H1 (cell line): ENCODE results near the gene MYH11. TPM values are rescaled to one million over a fixed set of nuclear protein-coding genes. Genes with fewer than 3 reads are reported as not detected.

Experiments
- CTCF ChIA-PET: fragments of 300-600 bp; sonication (Branson Sonifier 250); formaldehyde crosslinking; loops from one replicate; lab custom pipeline; 2021; ENCODE audit not compliant: partially characterized antibody; lab: Charles Lee
- POLR2A ChIA-PET: fragments of 300-600 bp; sonication (Branson Sonifier 250); formaldehyde crosslinking; loops from one replicate; lab custom pipeline; 2021; ENCODE audit warnings: inconsistent platforms; ENCODE audit not compliant: partially characterized antibody; lab: Charles Lee
- DNase-seq, 2 experiments: peaks; one replicate each; pipeline versions ENCODE4 v3.0.0 to v3.0.0-alpha.2; 2010 to 2022; ENCODE audit warnings: low spot score in 2 of 2, low read depth in 1 of 2, mixed read lengths in 1 of 2
- FAIRE-seq: peaks from 2 replicates; lab custom pipeline; 2011; peaks lifted over from hg19 to GRCh38; lab: Jason Lieb, UNC
- H2AFZ ChIP-seq: 2 replicates; pipeline ENCODE4 v1.8.1; 2012; ENCODE audit warnings: low read length, inconsistent platforms
- H2AK5ac ChIP-seq: 2 replicates; pipeline ENCODE4 v1.6.1; 2013; ENCODE audit warnings: low read depth, low read length
- H2BK120ac ChIP-seq: replicated peaks from 2 replicates; pipeline ENCODE3; 2013; ENCODE audit warnings: low read depth, low read length, inconsistent platforms
- H2BK12ac ChIP-seq: 2 replicates; pipeline ENCODE4 v1.6.1; 2013; ENCODE audit warnings: low read depth, low read length
- H2BK15ac ChIP-seq: 2 replicates; pipeline ENCODE4 v1.6.1; 2013; ENCODE audit warnings: low read length
- H2BK20ac ChIP-seq: 2 replicates; pipeline ENCODE4 v1.6.1; 2013; ENCODE audit warnings: low read length
- H2BK5ac ChIP-seq: 2 replicates; pipeline ENCODE4 v1.6.1; 2013; ENCODE audit warnings: low read depth, low read length
- H3K14ac ChIP-seq: 2 replicates; pipeline ENCODE4 v1.6.1; 2013; ENCODE audit warnings: inconsistent platforms; ENCODE audit not compliant: insufficient read length
- H3K18ac ChIP-seq: 2 replicates; pipeline ENCODE4 v1.6.1; 2013; ENCODE audit warnings: low read length; ENCODE audit errors: extremely low read depth
- H3K23ac ChIP-seq: 2 replicates; pipeline ENCODE4 v1.6.1; 2013; ENCODE audit warnings: inconsistent platforms; ENCODE audit not compliant: insufficient read length
- H3K23me2 ChIP-seq: 2 replicates; pipeline ENCODE4 v1.6.1; 2013; ENCODE audit warnings: low read depth, low read length
- H3K27ac ChIP-seq: 2 replicates; pipeline ENCODE4 v1.6.1; 2011; ENCODE audit warnings: low read depth, low read length, inconsistent platforms
- H3K27me3 ChIP-seq, 4 experiments: replicated peaks in 1 of 4; 1 replicate in 1 of 4; 2 replicates in 3 of 4; pipeline versions ENCODE4 v1.6.1 to v1.8.1; 2011 to 2013; ENCODE audit warnings: low read length in 3 of 4, mild to moderate bottlenecking in 3 of 4, inconsistent platforms in 2 of 4, mixed read lengths in 2 of 4, moderate library complexity in 1 of 4; ENCODE audit not compliant: control insufficient read depth in 3 of 4, insufficient read depth in 3 of 4; ENCODE audit errors: extremely low read depth in 1 of 4
- H3K36me3 ChIP-seq, 4 experiments: 2 replicates each; pipeline versions ENCODE4 v1.6.1 to v1.8.1; 2011 to 2013; ENCODE audit warnings: mild to moderate bottlenecking in 4 of 4, low read length in 3 of 4, moderate library complexity in 2 of 4, control low read depth in 1 of 4, inconsistent platforms in 1 of 4; ENCODE audit not compliant: insufficient read depth in 4 of 4, control insufficient read depth in 2 of 4
- H3K4ac ChIP-seq: replicated peaks from 2 replicates; pipeline ENCODE3; 2013; ENCODE audit warnings: low read length, low read depth, mixed read lengths, inconsistent platforms; ENCODE audit not compliant: insufficient read length
- H3K4me1 ChIP-seq, 4 experiments: replicated peaks in 1 of 4; 1 replicate in 1 of 4; 2 replicates in 3 of 4; pipeline versions ENCODE4 v1.6.1 to v1.8.1; 2011 to 2013; ENCODE audit warnings: low read length in 3 of 4, inconsistent platforms in 2 of 4, mixed read lengths in 1 of 4; ENCODE audit not compliant: insufficient read depth in 4 of 4, control insufficient read depth in 3 of 4
- H3K4me2 ChIP-seq, 2 experiments: 2 replicates each; pipeline versions ENCODE4 v1.6.1 to v1.8.1; 2011 to 2013; ENCODE audit warnings: low read depth in 2 of 2, low read length in 2 of 2, control low read depth in 1 of 2, inconsistent platforms in 1 of 2, mild to moderate bottlenecking in 1 of 2; ENCODE audit not compliant: insufficient read depth in 1 of 2
- H3K4me3 ChIP-seq, 4 experiments: fragments of 200-600, 300-600 bp in 1 of 4; sonication (generic), shearing (Covaris generic), sonication (Bioruptor Twin) in 1 of 4; 2 replicates each; pipeline versions ENCODE4 v1.5.1 to v1.8.1; 2011 to 2016; ENCODE audit warnings: low read length in 4 of 4, low read depth in 3 of 4, control low read depth in 2 of 4, inconsistent platforms in 2 of 4, mild to moderate bottlenecking in 2 of 4, mixed read lengths in 1 of 4, moderate library complexity in 1 of 4; ENCODE audit not compliant: insufficient read depth in 2 of 4; ENCODE audit errors: extremely low read depth in 1 of 4
- H3K56ac ChIP-seq: replicated peaks from 2 replicates; pipeline ENCODE3; 2013; ENCODE audit warnings: low read depth, mild to moderate bottlenecking, mixed read lengths, low read length, inconsistent platforms; ENCODE audit not compliant: insufficient read length
- H3K79me1 ChIP-seq: 2 replicates; pipeline ENCODE4 v1.6.1; 2013; ENCODE audit warnings: low read depth, low read length, control low read depth
- H3K79me2 ChIP-seq, 2 experiments: 2 replicates each; pipeline versions ENCODE4 v1.6.1 to v1.8.1; 2012 to 2013; ENCODE audit warnings: low read length in 2 of 2, mild to moderate bottlenecking in 2 of 2, inconsistent platforms in 1 of 2; ENCODE audit not compliant: insufficient read depth in 2 of 2, control insufficient read depth in 1 of 2
- H3K9ac ChIP-seq, 4 experiments: replicated peaks in 1 of 4; 1 replicate in 1 of 4; 2 replicates in 3 of 4; pipeline versions ENCODE4 v1.6.1 to v1.8.1; 2011 to 2013; ENCODE audit warnings: low read depth in 3 of 4, low read length in 3 of 4, control low read depth in 2 of 4, mild to moderate bottlenecking in 2 of 4, moderate library complexity in 2 of 4, inconsistent platforms in 1 of 4; ENCODE audit errors: extremely low read depth in 1 of 4
- H3K9me3 ChIP-seq, 2 experiments: 2 replicates each; pipeline versions ENCODE4 v1.6.1 to v1.8.1; 2012 to 2013; ENCODE audit warnings: mild to moderate bottlenecking in 2 of 2, moderate library complexity in 2 of 2, control low read depth in 1 of 2, inconsistent platforms in 1 of 2, low read depth in 1 of 2, low read length in 1 of 2, mixed read lengths in 1 of 2; ENCODE audit not compliant: insufficient read depth in 2 of 2
- H4K20me1 ChIP-seq, 2 experiments: replicated peaks in 1 of 2; 2 replicates each; pipeline versions ENCODE3 to v1.8.1; 2011 to 2013; ENCODE audit warnings: inconsistent platforms in 2 of 2, low read length in 2 of 2, mild to moderate bottlenecking in 1 of 2; ENCODE audit not compliant: insufficient read depth in 2 of 2, control insufficient read depth in 1 of 2
- H4K5ac ChIP-seq: 2 replicates; pipeline ENCODE4 v1.6.1; 2013; ENCODE audit warnings: low read length, low read depth, mixed read lengths, inconsistent platforms; ENCODE audit not compliant: insufficient read length
- H4K8ac ChIP-seq: 2 replicates; pipeline ENCODE4 v1.8.0; 2013; ENCODE audit warnings: mild to moderate bottlenecking, moderate library complexity, low read length, inconsistent platforms; ENCODE audit not compliant: insufficient read depth; ENCODE audit errors: extremely low read depth
- H4K91ac ChIP-seq: replicated peaks from 2 replicates; pipeline ENCODE3; 2013; ENCODE audit warnings: low read length, mixed read lengths, inconsistent platforms; ENCODE audit not compliant: insufficient read length
- BACH1 ChIP-seq: IDR thresholded peaks from 2 replicates; pipeline ENCODE4 v1.6.1; 2012; ENCODE audit warnings: low read length, improper control_type of control experiment
- CEBPB ChIP-seq: IDR thresholded peaks from 2 replicates; pipeline ENCODE4 v1.6.1; 2012; ENCODE audit warnings: low read depth, low read length
- CHD1 ChIP-seq: IDR thresholded peaks from 2 replicates; pipeline ENCODE4 v1.6.1; 2012; ENCODE audit warnings: low read depth, low read length, improper control_type of control experiment
- EP300 ChIP-seq, 2 experiments: IDR thresholded peaks; 1 replicate in 1 of 2; 2 replicates in 1 of 2; pipeline ENCODE4 v1.6.1; 2011 to 2012; ENCODE audit warnings: low read depth in 2 of 2, low read length in 2 of 2, mild to moderate bottlenecking in 2 of 2, borderline replicate concordance in 1 of 2, inconsistent platforms in 1 of 2, moderate library complexity in 1 of 2
- POLR2AphosphoS5 ChIP-seq: IDR thresholded peaks from 2 replicates; pipeline ENCODE4 v1.6.1; 2011; ENCODE audit warnings: low read depth, low read length
- POU5F1 ChIP-seq: IDR thresholded peaks from 2 replicates; pipeline ENCODE4 v1.6.1; 2011; ENCODE audit warnings: low read depth, mild to moderate bottlenecking, low read length, moderate library complexity
- RAD21 ChIP-seq, 2 experiments: IDR thresholded peaks in 1 of 2; conservative IDR thresholded peaks in 1 of 2; 2 replicates each; pipeline ENCODE4 v1.6.1; 2011; ENCODE audit warnings: low read depth in 2 of 2, low read length in 2 of 2, improper control_type of control experiment in 1 of 2, inconsistent platforms in 1 of 2, mild to moderate bottlenecking in 1 of 2, moderate library complexity in 1 of 2
- RBBP5 ChIP-seq: IDR thresholded peaks from 2 replicates; pipeline ENCODE4 v1.7.1; 2012; ENCODE audit warnings: low read depth, mild to moderate bottlenecking, inconsistent platforms, low read length, moderate library complexity, borderline replicate concordance
- RXRA ChIP-seq: IDR thresholded peaks from 2 replicates; pipeline ENCODE4 v1.6.1; 2011; ENCODE audit warnings: low read depth, mild to moderate bottlenecking, low read length, moderate library complexity; ENCODE audit not compliant: insufficient read depth
- SIX5 ChIP-seq: IDR thresholded peaks from 2 replicates; pipeline ENCODE4 v1.6.1; 2011; ENCODE audit warnings: mild to moderate bottlenecking, low read depth, low read length
- USF2 ChIP-seq: IDR thresholded peaks from 2 replicates; pipeline ENCODE4 v1.6.1; 2011; ENCODE audit warnings: low read length, improper control_type of control experiment
- ZNF274 ChIP-seq: IDR thresholded peaks from 2 replicates; pipeline ENCODE4 v1.7.0; 2012; ENCODE audit warnings: low read length, borderline replicate concordance; ENCODE audit errors: extremely low read depth
- WGBS, 2 experiments: shearing (Covaris generic) in 1 of 2; methylation state at CpG; one replicate each; pipeline versions ENCODE4 v1.1.6 to v1.1.7; 2013 to 2015; ENCODE audit warnings: low lambda C conversion rate in 2 of 2, mixed read lengths in 2 of 2, inconsistent platforms in 1 of 2, low coverage in 1 of 2, missing lambda C conversion rate in 1 of 2; ENCODE audit not compliant: insufficient replicate concordance in 2 of 2, insufficient coverage in 1 of 2, insufficient read length in 1 of 2; ENCODE audit errors: extremely low coverage in 1 of 2, missing lambda C conversion rate in 1 of 2; 5-methylcytosine and 5-hydroxymethylcytosine counted together
- polyA plus RNA-seq, 7 experiments: library from polyadenylated mRNA; depleted of rRNA in 3 of 7; stranded (reverse) in 5 of 7; unstranded in 2 of 7; fragments of >200 nt in 5 of 7; fragments of 200-250 nt in 2 of 7; gene quantifications; 1 replicate in 5 of 7; 2 replicates in 1 of 7; 4 replicates in 1 of 7; pipeline versions ENCODE4 v1.2.1 to v1.2.3, GENCODE V29; 2011 to 2013; ENCODE audit warnings: missing spikeins in 2 of 7, mixed read lengths in 2 of 7
- total RNA-seq: library from RNA; stranded (reverse); fragmentation: NEBNext Ultra II Directional; extraction: Animal tissue kit (Norgen Biotek cat#: 25700); gene quantifications from 2 replicates; pipeline ENCODE4 v1.2.1, GENCODE V29; 2021

MYH11 gene
- total and polyA plus RNA-seq, 2 of the 8 experiments (the other 6 are each of a cell fraction or from before 2014, with no cell fraction given): 0.11 to 0.78 TPM

- H3K4me3 ChIP-seq: no peak overlapping the region
- no peak for TF ChIP-seq SIX5
- no peak for TF ChIP-seq CHD1
- TF ChIP-seq RAD21 (IDR thresholded peaks at IDR 0.05 in 1 of 2, conservative IDR thresholded peaks at IDR 0.05 in 1 of 2; ENCODE audit: low read depth in 2 of 2, low read length in 2 of 2): no peak
- no peak for TF ChIP-seq RXRA
- TF ChIP-seq EP300 (IDR thresholded peaks at IDR 0.05; ENCODE audit: borderline replicate concordance in 1 of 2, low read depth in 2 of 2, low read length in 2 of 2): no peak
- no peak for TF ChIP-seq POU5F1
- no peak for TF ChIP-seq ZNF274
- TF ChIP-seq CEBPB: no peak
- no peak for TF ChIP-seq BACH1
- TF ChIP-seq POLR2AphosphoS5: no peak
- TF ChIP-seq RBBP5: no peak
- TF ChIP-seq USF2: no peak
- no peak overlapping the region for H2BK120ac ChIP-seq
- no peak overlapping the region for H3K9ac ChIP-seq
- no peak overlapping the region for H3K4ac ChIP-seq
- FAIRE-seq: no peak
- H3K14ac ChIP-seq: no peak overlapping the region
- H2BK15ac ChIP-seq: no peak overlapping the region
- no peak for DNase-seq
- no peak overlapping the region for H2AK5ac ChIP-seq
- no peak overlapping the region for H3K56ac ChIP-seq
- H3K79me2 ChIP-seq: peaks cover 4 to 36% of the 10 kb centered on the region in 2 experiments; a peak in 3 of 4 replicates
- H2AFZ ChIP-seq: no peak overlapping the region
- H3K36me3 ChIP-seq: peaks cover 3 to 25% (median 7%) of the 10 kb centered on the region in 4 experiments; a peak in 6 of 8 replicates
- no peaks in the 10 kb centered on the region for H3K27me3 ChIP-seq
- ChIA-PET POLR2A (no interaction called here), CTCF (no interaction called here)
- no peak overlapping the region for H4K5ac ChIP-seq
- no peak overlapping the region for H3K18ac ChIP-seq
- peaks cover 5% of the 10 kb centered on the region; the same call in 1 of the 2 replicates for H3K79me1 ChIP-seq
- no peak overlapping the region for H3K4me2 ChIP-seq
- H3K23me2 ChIP-seq: no peaks in the 10 kb centered on the region
- H3K9me3 ChIP-seq: no peaks in the 10 kb centered on the region
- no peak overlapping the region for H4K8ac ChIP-seq
- H2BK12ac ChIP-seq: no peak overlapping the region
- H2BK20ac ChIP-seq: no peak overlapping the region
- no peak overlapping the region for H3K27ac ChIP-seq
- H3K4me1 ChIP-seq: peaks cover 0 to 3% (median 1%) of the 10 kb centered on the region in 4 experiments; a peak in 1 of 7 replicates
- H3K23ac ChIP-seq: no peak overlapping the region
- WGBS, 2 experiments: 86% methylated on average over 13 of the region's 13 CpGs; no CpG with 5 or more reads in 1 of the 2 experiments
- H4K91ac ChIP-seq: no peak overlapping the region
- no peak overlapping the region for H2BK5ac ChIP-seq
- H4K20me1 ChIP-seq: peaks cover 2 to 5% of the 10 kb centered on the region in 2 experiments
Observed at GRCh38 chr16:15881794-15882379, 25.1 kb upstream of the MYH11 start.
